ENCODE results near the gene MGMT. TPM values are rescaled to one million over a fixed set of nuclear protein-coding genes. Genes with fewer than 3 reads are reported as not detected.

Gene MGMT
- total RNA-seq, 1 experiment from 2014 or later: 21.2 TPM

DNA sequence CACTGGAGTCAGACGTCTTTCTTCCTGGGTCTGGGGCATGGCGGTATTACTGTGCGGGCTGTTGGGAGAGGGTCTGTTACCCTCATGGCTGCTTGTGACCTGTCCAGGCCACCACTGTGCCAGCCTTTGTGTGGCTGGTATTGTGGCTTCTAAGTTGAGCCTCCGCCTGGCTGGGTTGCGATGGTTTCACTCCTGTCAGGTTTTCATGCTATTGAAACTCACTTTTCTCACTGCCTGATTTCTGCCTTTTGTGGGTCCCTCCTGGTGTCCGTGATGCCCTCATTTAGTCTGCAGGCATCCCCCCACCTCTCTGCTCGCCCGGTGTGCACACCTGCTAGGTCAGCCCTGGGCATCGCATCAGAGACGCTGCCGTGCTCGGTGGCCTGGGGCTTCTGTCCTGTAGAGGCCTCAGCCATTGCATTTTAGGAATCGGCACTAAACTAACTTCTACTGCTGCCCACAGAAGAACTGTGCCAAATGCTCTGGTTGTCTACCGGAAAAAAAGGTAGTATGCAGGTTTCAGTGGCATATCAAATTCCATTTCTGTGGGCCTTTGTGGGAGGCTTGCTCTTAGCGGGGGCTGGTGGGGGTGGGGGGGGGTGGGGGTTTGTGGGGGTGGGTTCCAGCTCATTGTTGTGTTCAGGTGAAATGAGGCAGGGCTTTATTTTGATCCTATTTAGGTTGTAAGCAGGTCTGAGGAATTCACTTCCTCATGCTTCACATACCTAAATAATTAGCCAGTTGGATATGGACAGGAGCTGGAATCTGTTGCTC lies 64.3 kb downstream of the MGMT start:
- Histone ChIP-seq H2AFZ (no peak overlapping the region), H3K9me2 (ENCODE audit: insufficient read depth) (no peaks in the 10 kb centered on the region), H3K4me1 (replicated peaks; ENCODE audit: insufficient read depth) (peaks cover 17% of the 10 kb centered on the region), H4K20me1 (ENCODE audit: insufficient read depth) (no peaks in the 10 kb centered on the region), H3K27ac (peak overlapping the region; percentile 81), H3K27me3 (ENCODE audit: insufficient read depth, low read depth) (no peaks in the 10 kb centered on the region), H3K4me2 (peak overlapping the region; percentile 75), H3K79me2 (ENCODE audit: low read depth) (no peaks in the 10 kb centered on the region), H3K36me3 (ENCODE audit: low read depth) (no peaks in the 10 kb centered on the region), H3K9me3 (ENCODE audit: insufficient read depth, low read depth) (no peaks in the 10 kb centered on the region), H3K4me3 (no peak overlapping the region; the same call in 1 of the 2 replicates), H3F3A (ENCODE audit: insufficient read depth, low read depth) (peaks cover 12% of the 10 kb centered on the region; the same call in 1 of the 2 replicates)
- CTCF ChIA-PET: no interaction called here
- BruUV-seq (replicated peaks): no TSS peak
- POLR2A ChIA-PET (ENCODE audit: unreplicated experiment): interaction anchor here (0.6 kb wide), 3 partner anchors 50 to 190 kb away, joined by 3 to 8 read pairs (median 4); no protein-coding TSS in a partner anchor
- intact Hi-C loops (cut with micrococcal nuclease; ENCODE audit: unreplicated experiment): loop anchor here (10.0 kb wide), 1 partner anchor 67 kb away; the partner anchor contains the start of gene MGMT
- TF ChIP-seq EZH2 (IDR thresholded peaks at IDR 0.05; ENCODE audit: low read depth): no peak
- TF ChIP-seq, protein P1, sequence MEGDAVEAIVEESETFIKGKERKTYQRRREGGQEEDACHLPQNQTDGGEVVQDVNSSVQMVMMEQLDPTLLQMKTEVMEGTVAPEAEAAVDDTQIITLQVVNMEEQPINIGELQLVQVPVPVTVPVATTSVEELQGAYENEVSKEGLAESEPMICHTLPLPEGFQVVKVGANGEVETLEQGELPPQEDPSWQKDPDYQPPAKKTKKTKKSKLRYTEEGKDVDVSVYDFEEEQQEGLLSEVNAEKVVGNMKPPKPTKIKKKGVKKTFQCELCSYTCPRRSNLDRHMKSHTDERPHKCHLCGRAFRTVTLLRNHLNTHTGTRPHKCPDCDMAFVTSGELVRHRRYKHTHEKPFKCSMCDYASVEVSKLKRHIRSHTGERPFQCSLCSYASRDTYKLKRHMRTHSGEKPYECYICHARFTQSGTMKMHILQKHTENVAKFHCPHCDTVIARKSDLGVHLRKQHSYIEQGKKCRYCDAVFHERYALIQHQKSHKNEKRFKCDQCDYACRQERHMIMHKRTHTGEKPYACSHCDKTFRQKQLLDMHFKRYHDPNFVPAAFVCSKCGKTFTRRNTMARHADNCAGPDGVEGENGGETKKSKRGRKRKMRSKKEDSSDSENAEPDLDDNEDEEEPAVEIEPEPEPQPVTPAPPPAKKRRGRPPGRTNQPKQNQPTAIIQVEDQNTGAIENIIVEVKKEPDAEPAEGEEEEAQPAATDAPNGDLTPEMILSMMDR (conservative IDR thresholded peaks at IDR 0.05): no peak
- DNase-seq: peak; percentile 40 to 92

DNA sequence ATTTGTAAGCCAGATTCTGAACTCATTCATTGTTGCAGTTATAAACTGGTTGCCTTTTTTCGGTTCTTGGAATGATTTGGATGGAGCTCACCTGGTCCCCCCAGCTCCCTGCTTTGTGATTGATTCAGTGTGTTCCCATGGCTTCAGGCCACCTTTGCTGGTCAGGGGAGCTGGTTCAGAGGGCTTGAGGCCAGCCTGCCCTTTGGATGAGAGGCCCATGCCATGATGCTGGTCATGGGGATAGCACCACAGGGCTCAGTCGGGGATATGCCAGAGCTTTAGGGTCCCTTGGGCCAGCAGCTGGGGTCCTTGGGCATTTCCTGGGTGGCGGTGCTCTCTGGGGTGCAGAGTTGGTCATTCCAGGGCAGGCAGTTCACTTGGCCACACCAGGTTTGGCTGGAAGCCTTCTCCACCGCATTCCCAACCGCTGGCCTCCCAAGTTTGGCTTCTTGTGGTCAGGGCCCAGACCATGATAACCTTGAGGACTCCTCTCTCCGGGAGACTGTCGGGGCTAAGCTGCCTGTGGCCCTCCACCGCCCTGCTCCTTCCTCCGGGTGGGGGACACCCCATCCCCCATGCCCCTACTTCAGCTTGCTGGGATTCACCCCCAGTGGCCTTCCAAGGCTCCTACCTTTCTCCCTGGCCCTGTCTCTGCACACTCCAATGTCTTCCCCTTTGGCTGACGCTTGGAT lies 65.1 kb downstream of the MGMT start:
- H4K20me1 ChIP-seq (ENCODE audit: insufficient read depth): no peaks in the 10 kb centered on the region
- H3K27me3 ChIP-seq (ENCODE audit: insufficient read depth, low read depth): no peaks in the 10 kb centered on the region
- peak overlapping the region; percentile 59 for H3K27ac ChIP-seq
- no peaks in the 10 kb centered on the region for H3K9me3 ChIP-seq (ENCODE audit: insufficient read depth, low read depth)
- H3K79me2 ChIP-seq (ENCODE audit: low read depth): no peaks in the 10 kb centered on the region
- peak in 1 of 2 experiments; percentile 60 for DNase-seq
- intact Hi-C loops (cut with micrococcal nuclease; ENCODE audit: unreplicated experiment): loop anchor here (10.0 kb wide), 1 partner anchor 67 kb away; the partner anchor contains the start of gene MGMT
- H2AFZ ChIP-seq: no peak overlapping the region
- CTCF ChIA-PET: no interaction called here
- no peaks in the 10 kb centered on the region for H3K36me3 ChIP-seq (ENCODE audit: low read depth)
- H3K4me3 ChIP-seq: no peak overlapping the region
- TF ChIP-seq, protein P1 (conservative IDR thresholded peaks at IDR 0.05): no peak
- no peak for TF ChIP-seq EZH2 (IDR thresholded peaks at IDR 0.05; ENCODE audit: low read depth)
- H3K4me2 ChIP-seq: peak overlapping the region; percentile 64
- peaks cover 12% of the 10 kb centered on the region; the same call in 1 of the 2 replicates for H3F3A ChIP-seq (ENCODE audit: insufficient read depth, low read depth)
- TSS peak; percentile 80 for BruUV-seq (replicated peaks)
- H3K9me2 ChIP-seq (ENCODE audit: insufficient read depth): no peaks in the 10 kb centered on the region
- POLR2A ChIA-PET (ENCODE audit: unreplicated experiment): interaction anchor here (0.6 kb wide), 3 partner anchors 51 to 189 kb away, joined by 3 to 8 read pairs (median 4); no protein-coding TSS in a partner anchor
- peaks cover 17% of the 10 kb centered on the region for H3K4me1 ChIP-seq (replicated peaks; ENCODE audit: insufficient read depth)

DNA sequence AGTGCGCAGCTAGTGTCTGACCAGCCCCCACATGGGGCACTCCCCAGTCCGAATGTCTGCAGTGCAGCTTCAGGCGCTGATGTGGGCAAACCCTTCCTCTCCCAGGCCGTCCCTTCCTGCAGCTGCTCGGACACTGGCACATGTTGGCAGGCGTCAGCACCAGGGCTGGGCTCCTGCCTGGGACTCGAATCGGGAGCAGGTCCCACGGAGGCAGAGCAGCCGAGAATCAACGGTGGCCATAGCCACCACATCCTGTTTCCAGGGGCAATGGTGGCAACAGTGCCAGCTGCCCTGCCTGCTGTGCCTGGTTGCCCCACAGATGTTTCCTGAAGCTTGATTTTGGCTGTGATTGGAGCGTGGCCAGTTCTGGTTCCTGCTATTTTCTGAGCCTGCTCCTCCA lies 65.8 kb downstream of the MGMT start:
- Histone ChIP-seq H3K27ac (peak overlapping the region; percentile 59; the same call in 1 of the 2 replicates), H3K4me2 (peak overlapping the region; percentile 64)

More for the DNA sequence above, 65.8 kb downstream of the MGMT start:
- no peaks in the 10 kb centered on the region for H4K20me1 ChIP-seq (ENCODE audit: insufficient read depth)
- no peaks in the 10 kb centered on the region for H3K9me2 ChIP-seq (ENCODE audit: insufficient read depth)
- H3K9me3 ChIP-seq (ENCODE audit: insufficient read depth, low read depth): no peaks in the 10 kb centered on the region
- ChIA-PET CTCF (no interaction called here), POLR2A (ENCODE audit: unreplicated experiment) (no interaction called here)
- H3K36me3 ChIP-seq (ENCODE audit: low read depth): no peaks in the 10 kb centered on the region
- DNase-seq: no peak
- H3F3A ChIP-seq (ENCODE audit: insufficient read depth, low read depth): peaks cover 12% of the 10 kb centered on the region; the same call in 1 of the 2 replicates
- peaks cover 17% of the 10 kb centered on the region for H3K4me1 ChIP-seq (replicated peaks; ENCODE audit: insufficient read depth)
- TF ChIP-seq, protein P1 (conservative IDR thresholded peaks at IDR 0.05): no peak
- TF ChIP-seq EZH2 (IDR thresholded peaks at IDR 0.05; ENCODE audit: low read depth): no peak
- H2AFZ ChIP-seq: no peak overlapping the region
- H3K27me3 ChIP-seq (ENCODE audit: insufficient read depth, low read depth): no peaks in the 10 kb centered on the region
- no peaks in the 10 kb centered on the region for H3K79me2 ChIP-seq (ENCODE audit: low read depth)
- intact Hi-C loops (cut with micrococcal nuclease; ENCODE audit: unreplicated experiment): loop anchor here (10.0 kb wide), 1 partner anchor 68 kb away; the partner anchor contains the start of gene MGMT
- no TSS peak for BruUV-seq (replicated peaks)
- no peak overlapping the region for H3K4me3 ChIP-seq

Data from PC-9 (cell line).